ENCODE measurements around the gene ZMYND19.
"Not testable (repeated sequence)": the region's sequence is repeated elsewhere in the genome, so short reads cannot be mapped to it uniquely, and the experiment has no call there.

ZMYND19 gene

DNA sequence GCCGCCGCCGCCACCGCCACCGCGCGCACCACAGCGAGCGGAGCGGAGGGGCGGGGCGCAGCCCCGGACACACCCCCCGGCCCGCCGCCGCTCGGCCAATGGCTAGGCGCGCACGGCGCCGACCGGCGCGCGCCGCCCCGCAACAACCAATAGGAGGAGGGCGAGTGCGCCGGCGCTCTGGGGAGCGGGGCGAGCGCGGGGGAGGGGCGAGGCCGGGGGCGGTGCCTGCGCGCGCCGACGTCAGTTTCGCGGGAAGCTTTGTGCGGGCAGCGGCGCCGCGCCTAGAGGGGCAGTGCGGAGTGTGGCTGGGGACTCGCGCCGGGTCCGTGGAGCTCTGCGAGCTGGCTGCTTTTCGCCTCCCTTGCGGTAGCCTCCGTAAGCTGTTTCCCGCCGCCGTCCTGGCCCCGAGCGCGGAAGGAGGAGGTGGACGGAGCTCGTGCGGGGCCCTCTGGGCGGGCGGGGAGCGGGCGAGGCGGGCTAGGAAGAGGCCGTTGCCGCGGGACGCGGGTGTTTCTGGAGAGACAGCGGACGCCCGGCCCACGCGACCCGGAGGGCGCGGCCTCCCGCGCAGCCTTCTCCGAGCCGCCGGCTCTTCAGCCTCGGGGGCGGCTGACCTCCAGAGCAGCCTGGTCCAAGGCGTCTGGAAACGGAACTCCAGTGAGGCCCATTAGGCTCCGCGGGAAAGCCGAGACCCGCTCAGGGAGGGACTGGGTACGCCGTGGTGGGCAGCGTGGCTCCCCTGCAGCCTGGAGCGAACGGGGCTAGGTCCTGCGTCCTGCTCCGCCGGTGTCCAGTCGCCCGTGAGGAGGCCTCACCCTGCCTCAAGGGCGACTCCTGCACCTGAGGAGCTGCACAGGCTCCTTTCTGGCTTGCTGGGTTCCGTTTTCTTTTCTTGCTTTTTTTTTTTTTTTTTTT, at the start of gene ZMYND19:
Gene ZMYND19, minus strand, starts transcription at position 44 of the 915 bp plus-strand sequence. CDS start 249 bp downstream, outside the sequence.
- peak; percentile 74 for DNase-seq

DNA sequence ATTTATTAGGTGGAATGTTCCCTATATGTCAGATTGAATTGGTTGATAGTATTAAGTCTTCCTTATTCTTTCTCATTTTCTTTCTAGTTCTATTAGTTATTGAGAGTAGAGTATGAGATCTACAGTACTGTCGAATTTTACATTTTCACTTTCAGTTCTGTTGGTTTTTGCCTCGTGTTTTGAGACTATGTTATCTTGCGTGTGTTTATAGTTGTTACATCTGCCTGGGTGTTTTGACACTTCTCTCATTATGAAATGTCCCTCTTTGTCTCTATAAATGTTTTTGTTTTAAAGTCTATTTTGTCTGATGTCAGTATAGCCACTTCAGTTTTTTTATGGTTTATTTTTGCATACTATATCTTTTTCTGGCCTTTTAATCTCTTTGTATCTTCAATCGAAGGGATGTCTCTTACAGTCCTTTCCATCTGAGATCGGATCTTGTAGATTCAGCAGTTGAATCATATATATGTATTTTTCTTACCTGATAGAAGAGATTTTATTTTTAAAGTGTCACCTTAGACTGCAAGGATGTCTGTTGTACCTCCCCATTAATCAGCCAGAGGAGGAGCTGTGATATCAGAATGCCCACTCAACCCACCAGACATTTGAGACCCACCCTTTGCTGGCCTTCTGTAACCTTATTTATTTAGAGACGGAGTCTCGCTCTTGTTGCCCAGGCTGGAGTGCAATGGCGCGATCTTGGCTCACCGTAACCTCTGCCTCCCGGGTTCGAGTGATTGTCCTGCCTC, 49.2 kb upstream of the ZMYND19 start:
- no peak for DNase-seq

DNA sequence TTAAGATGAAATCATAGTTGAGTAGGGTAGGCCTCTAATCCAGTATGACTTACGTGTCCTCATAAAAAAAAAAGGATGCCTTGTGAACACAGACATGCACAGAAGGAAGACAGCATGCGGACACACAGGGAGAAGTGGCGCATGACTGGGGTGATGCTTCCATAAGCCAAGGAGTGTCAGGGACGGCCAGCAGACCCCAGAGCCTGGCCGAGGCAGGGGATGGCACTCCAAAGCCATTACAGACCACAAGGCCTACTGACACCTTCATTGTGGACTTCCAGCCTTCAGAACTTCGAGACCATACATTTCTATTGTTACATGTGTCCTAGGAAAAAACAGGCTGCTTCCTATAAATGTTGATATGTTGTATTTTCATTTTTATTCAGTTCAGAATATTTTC, 48.4 kb upstream of the ZMYND19 start:
- no peak for DNase-seq

DNA sequence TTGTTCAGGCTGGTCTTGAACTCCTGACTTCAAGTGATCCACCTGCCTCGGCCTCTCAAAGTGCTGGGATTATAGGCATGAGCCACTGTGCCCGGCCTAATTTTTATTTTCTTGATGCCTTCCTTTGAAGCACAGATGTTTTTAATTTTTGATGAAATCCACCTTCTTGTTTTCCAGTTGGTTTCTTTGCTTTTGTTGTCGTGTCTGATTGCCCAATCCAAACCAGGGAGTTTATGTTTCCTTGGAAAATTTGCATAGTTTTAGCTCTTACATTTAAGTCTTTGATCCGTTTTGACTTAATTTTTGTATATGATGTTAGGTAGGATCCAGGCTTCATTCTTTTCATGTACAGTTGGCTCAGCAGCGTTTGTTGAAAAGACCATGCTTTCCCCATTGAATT, 43.7 kb upstream of the ZMYND19 start:
- no peak for DNase-seq

DNA sequence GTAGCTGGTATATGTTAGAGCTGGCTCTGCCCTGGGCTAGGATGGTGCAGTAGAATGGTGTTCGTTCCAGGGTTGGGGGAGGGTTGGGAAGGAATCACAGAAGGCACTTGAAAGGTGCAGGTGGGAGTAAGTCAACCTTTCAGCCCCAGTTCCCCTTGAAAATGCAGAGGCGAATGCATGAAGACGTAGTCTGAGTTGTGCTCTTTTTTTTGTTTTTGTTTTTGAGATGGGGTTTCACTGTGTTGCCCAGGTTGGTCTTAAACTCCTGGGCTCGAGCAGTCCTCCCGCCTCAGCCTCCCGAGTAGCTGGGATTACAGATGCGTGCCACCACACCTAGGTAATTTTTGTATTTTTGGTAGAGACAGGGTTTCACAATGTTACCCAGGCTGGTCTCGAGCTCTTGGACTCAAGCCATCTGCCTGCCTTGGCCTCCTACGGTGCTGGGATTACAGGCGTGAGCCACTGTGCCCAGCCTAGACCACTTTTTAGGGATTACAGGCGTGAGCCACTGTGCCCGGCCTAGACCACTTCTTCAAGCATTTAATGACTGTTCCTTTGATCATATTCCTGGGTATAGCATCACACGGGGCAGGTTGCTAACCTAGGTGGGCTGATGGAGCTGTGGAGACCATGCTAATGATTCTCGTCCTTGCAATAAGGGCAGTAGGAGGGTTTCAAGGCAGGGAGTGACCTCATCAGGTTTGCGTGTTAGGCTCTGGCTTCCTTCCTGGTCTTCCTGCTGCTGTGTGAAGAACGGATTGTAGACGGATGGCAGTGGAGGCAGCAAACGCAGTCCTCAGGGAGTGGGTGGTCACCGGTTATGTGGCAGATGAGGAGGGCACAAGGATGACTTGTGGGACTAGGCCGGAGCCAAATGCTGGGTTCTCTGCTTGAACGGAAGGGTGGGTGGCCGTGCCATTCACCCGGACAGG, 42.2 kb upstream of the ZMYND19 start:
- DNase-seq: no peak

DNA sequence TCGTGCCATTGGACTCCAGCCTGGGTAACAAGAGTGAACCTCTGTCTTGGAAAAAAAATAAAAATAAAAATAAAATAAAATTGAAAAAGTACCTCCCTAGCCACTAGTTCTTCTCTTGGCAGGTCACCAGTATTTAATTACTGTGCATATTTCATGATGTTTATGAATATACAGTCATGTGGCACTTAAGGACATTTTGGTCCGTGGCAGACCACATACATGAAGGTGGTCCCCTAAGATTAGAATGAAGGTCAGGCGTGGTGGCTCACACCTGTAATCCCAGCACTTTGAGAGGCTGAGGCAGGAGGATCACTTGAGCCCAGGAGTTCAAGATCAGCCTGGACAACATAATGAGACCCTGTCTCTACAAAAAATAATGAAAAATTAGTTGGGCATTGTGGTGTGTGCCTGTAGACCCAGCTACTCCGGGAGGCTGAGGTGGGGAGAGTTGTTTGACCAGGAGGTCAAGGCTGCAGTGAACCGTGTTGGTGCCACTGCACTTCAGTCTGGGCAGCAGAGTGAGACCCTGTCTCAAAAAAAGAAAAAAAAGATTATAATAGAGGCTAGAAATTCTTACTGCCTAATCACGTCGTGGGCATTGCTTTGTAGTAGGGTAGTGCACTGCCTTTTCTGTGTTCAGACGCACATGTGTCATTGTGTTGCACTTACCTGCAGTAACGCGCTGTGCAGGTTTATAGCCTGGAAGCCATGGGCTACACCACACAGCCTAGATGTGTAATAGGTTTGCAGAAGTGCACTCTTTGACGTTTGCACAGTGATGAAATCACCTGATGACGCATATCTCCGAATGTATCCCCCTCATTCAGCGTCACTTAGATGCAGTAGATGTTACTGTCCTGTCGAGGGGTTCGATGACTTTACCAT, 41.3 kb upstream of the ZMYND19 start:
- no peak for DNase-seq

DNA sequence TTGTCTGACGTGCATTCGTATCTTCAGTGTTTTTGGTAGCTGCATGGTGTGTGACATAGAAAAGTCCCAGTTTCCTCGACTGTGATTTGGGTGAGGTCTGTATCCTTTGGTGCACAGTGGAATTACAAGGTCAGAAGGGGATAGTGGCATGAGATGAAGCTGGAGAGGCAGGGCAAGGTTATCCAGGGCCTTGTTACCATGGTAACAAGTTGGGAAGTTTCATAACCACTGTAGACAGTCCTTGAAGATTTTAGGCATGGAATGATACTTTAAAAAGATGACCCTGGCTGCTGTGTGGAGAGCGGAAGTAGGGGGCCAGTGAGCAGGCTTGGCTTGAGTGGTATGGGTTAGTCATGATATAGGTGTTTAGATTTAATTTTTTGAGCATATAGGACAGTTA, 40.4 kb upstream of the ZMYND19 start:
- no peak for DNase-seq

DNA sequence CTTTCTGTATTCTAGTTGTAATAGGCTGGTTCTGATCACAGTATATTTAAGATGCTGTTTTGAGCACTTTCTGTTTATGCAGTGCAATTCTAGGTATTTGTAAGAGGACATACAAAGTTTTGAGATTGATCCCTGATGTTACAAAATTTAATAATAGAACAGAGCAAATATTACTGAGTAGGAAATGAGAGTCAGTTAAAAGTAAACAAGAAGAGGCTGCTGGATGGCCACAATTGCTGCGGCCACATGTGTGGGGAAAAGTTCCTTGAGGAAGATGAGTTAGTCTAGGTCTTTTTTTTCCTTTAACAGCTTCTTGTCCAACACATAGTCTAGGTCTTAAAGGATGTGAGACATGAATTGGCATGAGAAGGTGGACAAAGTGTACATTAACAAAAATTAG, 39.8 kb upstream of the ZMYND19 start:
- DNase-seq: no peak

DNA sequence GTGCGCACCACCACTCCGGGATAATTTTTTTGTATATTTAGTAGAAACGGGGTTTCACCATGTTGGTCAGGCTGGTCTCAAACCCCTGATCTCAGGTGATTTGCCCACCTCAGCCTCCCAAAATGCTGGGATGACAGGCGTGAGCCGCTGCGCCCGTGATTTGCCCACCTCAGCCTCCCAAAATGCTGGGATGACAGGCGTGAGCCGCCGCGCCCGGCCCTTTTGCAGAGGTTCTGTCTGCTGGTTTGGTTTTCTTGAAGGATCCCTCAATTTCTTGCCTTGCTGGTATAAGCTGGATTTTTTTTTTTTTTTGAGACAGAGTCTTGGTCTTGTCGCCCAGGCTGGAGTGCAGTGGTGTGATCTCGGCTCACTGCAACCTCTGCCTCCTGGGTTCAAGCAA, 37.1 kb upstream of the ZMYND19 start:
- not testable (repeated sequence) for DNase-seq

DNA sequence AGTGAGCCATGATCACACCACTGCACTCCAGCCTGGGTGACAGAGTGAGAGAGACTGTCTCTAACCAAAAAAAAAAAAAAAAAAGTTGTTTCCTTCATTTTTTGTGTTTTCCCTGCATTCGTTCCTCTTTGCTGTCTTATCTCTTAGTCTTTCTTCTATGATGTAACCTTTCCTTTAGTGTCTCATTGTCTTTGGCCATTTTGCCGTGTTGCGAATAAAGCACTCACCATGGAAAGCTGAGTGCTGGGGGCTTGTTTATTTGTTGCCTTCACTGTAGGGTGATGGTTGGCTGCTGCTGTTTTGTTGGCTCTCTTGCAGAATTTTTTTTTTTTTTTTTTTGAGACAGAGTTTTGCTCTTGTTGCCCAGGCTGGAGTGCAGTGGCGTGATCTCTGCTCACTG, 36.2 kb upstream of the ZMYND19 start:
- no peak for DNase-seq

DNA sequence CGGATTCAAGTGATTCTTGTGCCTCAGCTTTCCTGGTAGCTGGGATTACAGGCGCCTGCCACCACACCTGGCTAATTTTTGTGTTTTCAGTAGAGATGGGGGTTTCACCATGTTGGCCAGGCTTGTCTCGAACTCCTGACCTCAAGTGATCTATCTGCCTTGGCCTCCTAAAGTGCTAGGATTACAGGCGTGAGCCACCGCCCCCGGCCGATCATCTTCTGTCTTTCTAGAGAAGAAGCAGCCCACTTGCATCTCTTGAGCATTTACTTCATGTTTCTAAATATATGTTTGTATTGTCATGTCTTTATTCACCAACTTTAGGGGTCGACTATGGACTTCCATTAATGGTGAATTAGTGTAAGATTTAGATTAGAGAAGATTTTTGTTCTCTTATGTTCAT, 31.9 kb upstream of the ZMYND19 start:
- DNase-seq: not testable (repeated sequence)

DNA sequence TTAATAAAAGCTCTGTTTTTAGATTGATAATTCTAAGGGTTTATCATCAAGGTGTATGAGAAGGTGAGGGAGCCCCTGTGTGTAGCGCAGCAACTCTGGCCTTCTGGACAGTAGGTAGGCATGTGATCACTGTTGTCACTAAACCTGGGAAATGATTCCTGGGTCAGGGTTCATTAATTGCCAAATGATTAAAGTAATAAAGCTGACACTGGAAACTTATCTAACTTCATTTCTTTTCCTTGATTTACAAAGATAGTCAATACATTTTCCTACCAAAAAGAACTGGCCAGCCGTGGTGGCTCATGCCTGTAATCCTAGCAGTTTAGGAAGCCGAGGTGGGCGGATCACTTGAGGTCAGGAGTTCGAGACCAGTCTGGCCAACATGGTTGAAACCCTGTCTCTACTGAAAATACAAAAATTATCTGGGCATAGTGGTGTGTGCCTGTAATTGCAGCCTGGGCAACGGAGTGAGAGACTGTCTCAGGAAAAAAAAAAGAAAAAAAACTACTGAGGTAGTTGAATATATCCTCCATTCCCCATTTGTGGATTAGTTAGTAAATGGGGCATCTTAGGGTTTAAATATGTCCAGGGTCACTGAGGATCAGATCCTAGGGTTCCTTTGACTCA, 30.9 kb upstream of the ZMYND19 start:
- DNase-seq: no peak

DNA sequence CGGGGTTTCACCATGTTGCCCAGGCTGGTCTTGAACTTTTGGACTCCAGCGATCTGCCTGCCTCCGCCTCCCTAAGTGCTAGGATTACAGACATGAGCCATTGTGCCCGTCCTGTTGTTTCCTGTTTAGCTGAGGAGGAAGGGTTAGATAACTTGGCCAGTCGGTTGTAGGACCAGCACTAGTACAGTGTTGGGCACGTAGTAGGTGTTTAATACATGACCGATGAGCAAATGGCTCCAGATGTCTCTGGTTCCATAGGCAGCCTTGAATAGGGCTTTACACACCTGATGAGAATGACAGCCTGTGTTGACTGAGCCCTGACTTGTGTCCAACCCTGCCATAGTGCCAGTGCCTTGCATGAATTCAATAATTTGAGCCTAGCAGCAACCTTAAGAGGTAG, 30.3 kb upstream of the ZMYND19 start:
- DNase-seq: no peak

DNA sequence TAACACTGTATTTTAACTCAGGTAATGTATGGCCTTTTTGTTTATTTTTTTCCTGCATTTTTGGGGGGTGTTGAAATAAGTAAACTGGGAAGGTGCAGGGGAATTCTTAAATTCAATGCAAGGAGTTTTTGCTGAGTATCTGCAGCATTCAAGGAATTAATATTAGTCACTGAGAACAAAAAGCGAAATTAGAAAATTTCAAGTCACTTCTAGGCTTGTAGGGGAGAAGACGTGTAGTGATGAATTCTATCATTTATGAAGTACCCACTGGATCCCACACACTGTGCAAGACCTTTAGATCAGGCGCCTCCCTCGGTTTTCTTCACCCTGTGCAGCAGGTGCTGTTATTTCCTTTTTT, 29.7 kb upstream of the ZMYND19 start:
- DNase-seq: no peak

DNA sequence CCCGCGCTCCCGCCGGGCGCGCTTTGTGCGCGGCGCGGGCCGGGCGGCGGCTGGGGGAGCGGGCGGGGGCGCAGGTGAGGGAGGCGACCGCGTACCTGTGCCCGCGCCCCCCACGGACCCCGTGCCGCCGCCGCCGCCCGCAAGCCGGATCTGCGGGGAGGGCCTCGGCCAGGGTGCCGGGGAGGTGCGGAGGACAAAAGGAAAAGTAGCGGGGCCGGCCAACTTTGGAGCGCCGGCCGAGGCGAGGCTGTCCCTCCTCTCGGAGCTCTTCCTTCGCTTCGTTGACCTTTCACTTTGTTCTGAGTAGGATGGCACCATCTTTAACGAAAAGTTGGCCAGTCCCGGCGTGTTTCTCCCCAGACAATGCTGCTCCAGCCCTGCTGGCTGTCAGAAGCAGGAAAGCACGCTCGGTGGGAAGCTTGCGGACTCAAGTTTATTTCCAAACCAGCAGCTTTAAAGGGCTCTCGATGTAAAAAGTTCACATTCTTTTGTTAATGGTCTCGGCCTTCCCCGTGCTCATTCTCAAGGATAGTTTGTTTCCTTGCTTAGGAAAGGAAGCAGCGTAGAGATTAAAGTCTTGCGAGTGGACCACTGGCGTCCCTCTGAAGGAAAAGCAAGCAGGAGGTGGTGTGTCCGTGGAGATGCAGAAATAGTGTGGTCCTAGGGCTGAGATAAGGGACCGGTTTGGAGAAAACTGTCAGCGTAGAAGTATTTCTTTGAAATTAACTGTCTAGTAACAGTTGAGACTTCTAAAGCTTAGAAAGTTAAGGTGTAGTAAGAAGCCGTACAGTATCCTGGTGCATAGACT, 29.1 kb upstream of the ZMYND19 start:
- no peak for DNase-seq

DNA sequence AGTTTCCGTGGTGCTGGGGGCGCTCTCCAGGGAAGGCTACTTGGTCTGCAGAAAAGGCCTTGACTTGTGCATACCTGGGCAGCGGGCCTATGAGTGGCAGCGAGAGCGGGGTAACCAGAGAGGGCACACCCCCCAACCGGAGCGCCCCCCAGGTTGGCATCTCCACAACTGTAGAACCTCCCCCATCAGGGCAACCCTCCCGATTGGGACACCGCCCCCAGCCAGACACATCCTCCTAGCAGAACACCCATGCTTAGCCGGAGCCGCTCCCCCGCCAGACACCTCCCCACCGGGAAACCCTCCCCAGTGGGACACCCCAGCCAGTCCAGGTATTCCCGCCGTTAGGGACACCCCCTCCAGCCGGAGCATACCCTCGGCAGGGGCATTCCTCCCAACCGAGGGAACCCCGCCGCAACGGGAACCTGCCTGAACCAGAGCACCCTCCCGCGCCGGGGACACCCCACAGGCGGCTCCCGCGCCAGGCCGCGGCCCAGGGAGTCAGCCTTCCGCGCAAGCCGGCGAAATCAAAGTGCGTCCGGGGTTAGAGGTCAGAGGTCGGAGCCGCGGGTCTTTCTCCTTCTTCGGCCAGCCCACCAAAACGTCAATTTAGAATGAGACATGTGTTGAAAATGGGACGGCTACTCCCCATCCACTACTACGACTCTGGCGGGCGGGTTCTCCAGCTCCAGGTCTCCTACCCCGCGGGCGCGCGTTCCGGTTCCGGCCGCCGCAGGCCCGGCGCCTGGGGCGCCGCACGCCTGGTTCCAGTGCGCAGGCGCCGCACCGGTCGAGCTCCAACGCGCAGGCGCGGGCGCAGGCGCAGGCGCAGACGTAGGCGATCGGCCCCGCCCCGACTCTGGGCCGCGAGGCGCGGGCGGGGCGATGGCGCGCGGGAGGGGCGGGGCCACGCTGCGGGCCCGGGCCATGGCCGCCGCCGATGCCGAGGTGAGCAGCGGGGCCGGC, 28.1 kb upstream of the ZMYND19 start, which contains the start of gene EHMT1:
Gene EHMT1, plus strand, starts transcription at position 901 of the 963 bp plus-strand sequence. Its CDS starts 24 bp downstream, at position 925.
- DNase-seq: peak; percentile 50

DNA sequence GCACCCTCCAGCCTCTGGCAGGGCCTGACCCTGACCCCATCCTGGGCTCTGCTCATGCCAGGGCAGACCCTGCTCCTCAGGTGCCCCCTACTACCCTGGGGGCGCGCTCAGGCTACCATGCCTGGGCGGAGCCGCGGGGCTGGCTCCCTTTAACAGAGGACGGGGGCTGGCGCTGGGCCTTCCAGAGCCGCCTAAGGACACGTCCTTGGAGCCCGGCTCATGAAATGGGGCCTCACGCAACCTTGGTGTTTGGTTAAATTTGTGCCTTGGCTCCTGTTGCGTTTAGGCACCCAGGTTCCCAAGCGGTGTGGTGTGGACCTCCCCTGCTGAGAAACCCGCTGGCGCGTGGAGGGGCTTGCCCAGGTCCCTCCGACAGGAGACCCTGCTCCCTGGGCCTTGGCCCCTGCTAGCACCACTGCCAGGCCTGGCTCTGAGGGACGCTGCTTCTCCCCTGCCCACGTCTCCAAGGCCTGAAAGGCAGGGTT, 25.1 kb upstream of the ZMYND19 start:
- DNase-seq: no peak

DNA sequence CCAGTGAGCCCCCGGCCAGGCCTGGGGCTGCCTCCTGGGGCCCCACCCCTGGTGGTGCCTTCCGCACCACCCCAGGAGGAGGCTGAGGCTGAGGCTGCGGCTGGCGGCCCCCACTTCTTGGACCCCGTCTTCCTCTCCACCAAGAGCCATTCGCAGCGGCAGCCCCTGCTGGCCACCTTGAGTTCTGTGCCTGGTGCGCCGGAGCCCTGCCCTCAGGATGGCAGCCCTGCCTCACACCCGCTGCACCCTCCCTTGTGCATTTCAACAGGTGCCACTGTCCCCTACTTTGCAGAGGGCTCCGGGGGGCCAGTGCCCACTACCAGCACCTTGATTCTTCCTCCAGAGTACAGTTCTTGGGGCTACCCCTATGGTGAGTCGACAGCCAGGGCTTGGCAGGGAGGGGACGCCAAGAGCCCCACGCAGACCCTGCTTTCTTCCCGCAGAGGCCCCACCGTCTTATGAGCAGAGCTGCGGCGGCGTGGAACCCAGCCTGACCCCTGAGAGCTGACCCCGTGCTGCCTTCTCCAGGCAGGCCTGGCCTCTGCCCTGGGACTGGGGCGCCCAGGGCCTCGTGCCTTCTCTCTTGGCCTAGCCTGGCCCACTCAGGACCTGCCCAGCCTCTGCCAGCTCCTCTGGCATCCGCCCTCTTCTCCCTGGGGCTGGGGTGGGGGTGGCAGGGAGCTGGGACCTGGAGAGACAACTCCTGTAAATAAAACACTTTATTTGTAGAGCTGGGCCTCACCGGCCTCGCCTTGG, 24.5 kb upstream of the ZMYND19 start:
- DNase-seq: no peak

Data from NCI-H510A (cell line).